MM.1S (cell line): Measurements from ENCODE around the gene CHN1.

Source experiments
- DNase-seq: peaks from one replicate; pipeline ENCODE4 v3.0.0-alpha.2; 2015
- H2AFZ ChIP-seq: fragments of 300-600 bp; sonication (generic); 2 replicates; pipeline ENCODE4 v1.6.0; 2016; ENCODE audit warnings: antibody characterized with exemption, low read length
- H3F3A ChIP-seq: fragments of 300-600 bp; sonication (generic); 2 replicates; pipeline ENCODE4 v1.6.1; 2016; ENCODE audit warnings: mild to moderate bottlenecking, antibody characterized with exemption, low read length, moderate library complexity, mixed read lengths; ENCODE audit not compliant: insufficient read depth
- H3K27ac ChIP-seq: fragments of 300-600 bp; sonication (generic); 2 replicates; pipeline ENCODE4 v1.5.1; 2016; ENCODE audit warnings: mild to moderate bottlenecking, low read length
- H3K27me3 ChIP-seq: fragments of 300-600 bp; sonication (generic); replicated peaks from 2 replicates; pipeline ENCODE4 v1.6.0; 2016; ENCODE audit warnings: low read length; ENCODE audit not compliant: insufficient read depth
- H3K36me3 ChIP-seq: fragments of 300-600 bp; sonication (generic); replicated peaks from 2 replicates; pipeline ENCODE4 v1.6.1; 2016; ENCODE audit warnings: mild to moderate bottlenecking, low read length, mixed read lengths; ENCODE audit not compliant: insufficient read depth
- H3K4me1 ChIP-seq: fragments of 300-600 bp; sonication (generic); 2 replicates; pipeline ENCODE4 v1.6.1; 2016; ENCODE audit warnings: low read length, mixed read lengths
- H3K4me2 ChIP-seq: fragments of 300-600 bp; sonication (generic); 2 replicates; pipeline ENCODE4 v1.6.0; 2016; ENCODE audit warnings: low read depth, low read length
- H3K4me3 ChIP-seq: fragments of 300-600 bp; sonication (generic); 2 replicates; pipeline ENCODE4 v1.5.1; 2016; ENCODE audit warnings: low read length, mixed read lengths
- H3K79me2 ChIP-seq: fragments of 300-600 bp; sonication (generic); 2 replicates; pipeline ENCODE4 v1.6.1; 2016; ENCODE audit warnings: mixed run types, low read length, mixed read lengths
- H3K9ac ChIP-seq: fragments of 300-600 bp; sonication (generic); 2 replicates; pipeline ENCODE4 v1.6.1; 2016; ENCODE audit warnings: low read length, mixed read lengths
- H3K9me2 ChIP-seq: fragments of 300-600 bp; sonication (generic); replicated peaks from 2 replicates; pipeline ENCODE4 v1.6.1; 2016; ENCODE audit warnings: mild to moderate bottlenecking, low read length, mixed read lengths; ENCODE audit not compliant: insufficient read depth
- H3K9me3 ChIP-seq: fragments of 300-600 bp; sonication (generic); replicated peaks from 2 replicates; pipeline ENCODE4 v1.6.1; 2016; ENCODE audit warnings: mild to moderate bottlenecking, low read length, mixed read lengths; ENCODE audit not compliant: insufficient read depth
- H4K20me1 ChIP-seq: fragments of 300-600 bp; sonication (generic); 2 replicates; pipeline ENCODE4 v1.6.1; 2016; ENCODE audit warnings: mild to moderate bottlenecking, low read length, moderate library complexity, mixed read lengths; ENCODE audit not compliant: insufficient read depth
- EZH2 ChIP-seq: fragments of 300-600 bp; sonication (generic); optimal IDR thresholded peaks from 2 replicates; pipeline ENCODE3; 2017; ENCODE audit warnings: low read depth, mild to moderate bottlenecking, antibody characterized with exemption, low read length, mixed read lengths
- EZH2phosphoT487 ChIP-seq: fragments of 300-600 bp; sonication (generic); IDR thresholded peaks from 2 replicates; pipeline ENCODE4 v1.6.1; 2018; ENCODE audit warnings: antibody characterized with exemption, low read length
- TF ChIP-seq, protein P1 (sequence below): fragments of 300-600 bp; sonication (generic); IDR thresholded peaks from 2 replicates; pipeline ENCODE4 v1.5.1; 2016; ENCODE audit warnings: antibody characterized with exemption, low read length, mixed read lengths

CHN1 gene, protein sequence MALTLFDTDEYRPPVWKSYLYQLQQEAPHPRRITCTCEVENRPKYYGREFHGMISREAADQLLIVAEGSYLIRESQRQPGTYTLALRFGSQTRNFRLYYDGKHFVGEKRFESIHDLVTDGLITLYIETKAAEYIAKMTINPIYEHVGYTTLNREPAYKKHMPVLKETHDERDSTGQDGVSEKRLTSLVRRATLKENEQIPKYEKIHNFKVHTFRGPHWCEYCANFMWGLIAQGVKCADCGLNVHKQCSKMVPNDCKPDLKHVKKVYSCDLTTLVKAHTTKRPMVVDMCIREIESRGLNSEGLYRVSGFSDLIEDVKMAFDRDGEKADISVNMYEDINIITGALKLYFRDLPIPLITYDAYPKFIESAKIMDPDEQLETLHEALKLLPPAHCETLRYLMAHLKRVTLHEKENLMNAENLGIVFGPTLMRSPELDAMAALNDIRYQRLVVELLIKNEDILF

DNA sequence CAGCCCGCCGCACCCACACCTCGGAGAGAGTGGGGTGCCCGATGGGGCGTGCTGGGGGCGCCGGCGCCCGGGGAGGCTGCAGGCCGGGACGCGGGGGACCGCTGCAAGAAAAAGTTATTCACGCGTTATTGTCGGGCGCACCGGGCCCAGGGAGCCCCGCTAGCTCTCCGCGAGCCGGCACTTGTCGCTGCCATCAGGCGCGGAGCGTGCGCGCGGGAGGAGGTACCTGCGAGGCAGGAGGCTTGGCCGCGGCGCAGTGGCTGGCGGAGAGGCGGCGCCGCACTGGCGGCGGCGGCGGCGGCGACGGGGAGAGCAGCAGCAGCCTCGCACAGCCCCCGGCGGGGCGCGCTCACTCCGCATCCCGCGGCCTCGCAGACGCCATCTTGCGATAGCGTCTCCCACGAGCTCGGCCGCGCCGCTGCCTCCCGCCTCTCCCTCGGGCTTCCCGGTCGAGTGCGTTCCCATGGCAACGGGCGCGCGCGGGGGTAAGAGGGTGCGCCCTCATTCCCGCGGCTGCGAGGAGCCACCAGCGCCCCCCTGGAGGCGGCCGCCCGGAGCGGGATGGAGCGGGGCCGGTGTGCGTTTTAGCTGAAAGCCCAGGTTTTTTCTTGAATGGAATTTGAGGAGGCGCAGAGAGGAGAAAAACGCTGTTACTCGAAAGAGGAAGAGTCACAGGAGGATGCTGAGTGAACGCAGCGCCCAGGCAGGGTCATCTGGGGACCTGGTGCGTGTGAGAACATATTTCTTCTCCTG, at the start of gene CHN1:
Gene CHN1 (minus strand): TSS at position 402 of the 753 bp plus-strand sequence. CDS start 469 bp downstream, outside the sequence.
- Histone ChIP-seq H3K36me3 (no peaks in the 10 kb centered on the region), H3K4me2 (peak within 1 kb of the TSS; percentile 65), H3K9me3 (no peaks in the 10 kb centered on the region), H3K9ac (peak within 1 kb of the TSS; percentile 52; the same call in 1 of the 2 replicates), H3K27me3 (peaks cover 22% of the 10 kb centered on the region), H3K27ac (no peak within 1 kb of the TSS), H2AFZ (peak within 1 kb of the TSS; percentile 93), H3K4me3 (peak within 1 kb of the TSS; percentile 74), H3K9me2 (no peaks in the 10 kb centered on the region), H3K4me1 (peaks cover 4% of the 10 kb centered on the region; the same call in 1 of the 2 replicates), H3K79me2 (no peaks in the 10 kb centered on the region), H4K20me1 (no peaks in the 10 kb centered on the region), H3F3A (no peaks in the 10 kb centered on the region)
- peak; percentile 76 for DNase-seq
- TF ChIP-seq EZH2 = no peak
- TF ChIP-seq, protein P1, sequence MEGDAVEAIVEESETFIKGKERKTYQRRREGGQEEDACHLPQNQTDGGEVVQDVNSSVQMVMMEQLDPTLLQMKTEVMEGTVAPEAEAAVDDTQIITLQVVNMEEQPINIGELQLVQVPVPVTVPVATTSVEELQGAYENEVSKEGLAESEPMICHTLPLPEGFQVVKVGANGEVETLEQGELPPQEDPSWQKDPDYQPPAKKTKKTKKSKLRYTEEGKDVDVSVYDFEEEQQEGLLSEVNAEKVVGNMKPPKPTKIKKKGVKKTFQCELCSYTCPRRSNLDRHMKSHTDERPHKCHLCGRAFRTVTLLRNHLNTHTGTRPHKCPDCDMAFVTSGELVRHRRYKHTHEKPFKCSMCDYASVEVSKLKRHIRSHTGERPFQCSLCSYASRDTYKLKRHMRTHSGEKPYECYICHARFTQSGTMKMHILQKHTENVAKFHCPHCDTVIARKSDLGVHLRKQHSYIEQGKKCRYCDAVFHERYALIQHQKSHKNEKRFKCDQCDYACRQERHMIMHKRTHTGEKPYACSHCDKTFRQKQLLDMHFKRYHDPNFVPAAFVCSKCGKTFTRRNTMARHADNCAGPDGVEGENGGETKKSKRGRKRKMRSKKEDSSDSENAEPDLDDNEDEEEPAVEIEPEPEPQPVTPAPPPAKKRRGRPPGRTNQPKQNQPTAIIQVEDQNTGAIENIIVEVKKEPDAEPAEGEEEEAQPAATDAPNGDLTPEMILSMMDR = peak; percentile 28

DNA sequence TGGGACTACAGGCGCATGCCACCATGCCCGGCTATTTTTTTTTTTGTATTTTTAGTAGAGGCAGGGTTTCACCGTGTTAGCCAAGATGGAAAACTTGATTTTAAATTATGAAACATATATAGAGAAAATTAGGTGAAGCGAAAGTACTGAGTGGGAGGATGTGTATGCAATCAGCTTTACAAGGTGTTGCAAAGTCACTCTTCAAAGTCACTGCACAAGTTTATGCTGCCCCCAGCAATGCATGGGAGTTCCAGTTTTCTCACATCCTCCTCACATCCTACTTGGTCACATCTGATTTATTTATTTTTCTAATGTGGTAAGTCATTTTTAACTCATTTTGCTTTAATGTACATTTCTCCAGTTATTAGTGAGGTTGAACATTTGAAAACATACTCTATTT, 49.2 kb upstream of the CHN1 start:
- no peak for DNase-seq
- no peak overlapping the region for H3K27ac ChIP-seq
- no peak for TF ChIP-seq EZH2phosphoT487
- TF ChIP-seq, protein P1 = no peak

DNA sequence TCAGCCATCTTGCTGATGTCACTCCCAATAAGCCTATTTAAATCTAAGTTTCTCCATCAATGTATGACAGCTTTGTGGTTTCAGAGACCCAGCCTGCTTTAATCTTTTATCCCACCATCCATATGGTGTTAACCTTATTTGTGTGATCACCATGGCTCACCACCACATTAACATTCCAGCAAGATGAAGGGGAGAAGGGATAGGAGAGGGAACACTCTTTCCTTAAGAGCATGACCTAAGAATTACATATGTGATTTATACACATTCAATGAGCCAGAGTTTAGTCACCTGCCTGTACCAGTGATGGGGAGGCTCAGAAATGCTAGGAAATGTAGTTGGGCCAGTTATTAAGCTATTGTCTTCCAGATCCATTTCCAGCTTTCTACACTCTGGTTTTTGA, 44.5 kb upstream of the CHN1 start:
- H4K20me1 ChIP-seq = no peaks in the 10 kb centered on the region
- H3K4me2 ChIP-seq = no peak overlapping the region
- no peaks in the 10 kb centered on the region for H3K36me3 ChIP-seq
- H2AFZ ChIP-seq = no peak overlapping the region
- peaks cover 12% of the 10 kb centered on the region; the same call in 1 of the 2 replicates for H3F3A ChIP-seq
- H3K79me2 ChIP-seq = no peaks in the 10 kb centered on the region
- no peak overlapping the region for H3K4me3 ChIP-seq
- H3K9me2 ChIP-seq = no peaks in the 10 kb centered on the region
- H3K9me3 ChIP-seq = no peaks in the 10 kb centered on the region
- peak overlapping the region; percentile 78; the same call in 1 of the 2 replicates for H3K27ac ChIP-seq
- peaks cover 24% of the 10 kb centered on the region for H3K4me1 ChIP-seq
- no peak overlapping the region for H3K9ac ChIP-seq
- TF ChIP-seq EZH2 = no peak
- no peak for TF ChIP-seq EZH2phosphoT487
- DNase-seq = no peak
- H3K27me3 ChIP-seq = no peaks in the 10 kb centered on the region

More for the DNA sequence above, 49.2 kb upstream of the CHN1 start:
- H3K4me1 ChIP-seq = peaks cover 6% of the 10 kb centered on the region
- no peak overlapping the region for H3K9ac ChIP-seq
- no peaks in the 10 kb centered on the region for H3K36me3 ChIP-seq
- H3K4me3 ChIP-seq = no peak overlapping the region
- H2AFZ ChIP-seq = no peak overlapping the region
- no peaks in the 10 kb centered on the region for H3K9me3 ChIP-seq
- no peaks in the 10 kb centered on the region for H3K27me3 ChIP-seq
- H3K9me2 ChIP-seq = no peaks in the 10 kb centered on the region
- no peaks in the 10 kb centered on the region for H3F3A ChIP-seq
- no peaks in the 10 kb centered on the region for H3K79me2 ChIP-seq
- H3K4me2 ChIP-seq = no peak overlapping the region
- no peaks in the 10 kb centered on the region for H4K20me1 ChIP-seq
